ENCODE results near the gene GTF2IRD1. TPM values are rescaled to one million over a fixed set of nuclear protein-coding genes. Genes with fewer than 3 reads are reported as not detected.
A peak's percentile ranks its signal among the peaks of the same experiment; 100 is the strongest.
"Not testable (repeated sequence)": the region's sequence is repeated elsewhere in the genome, so short reads cannot be mapped to it uniquely, and the experiment has no call there.

The GTF2IRD1 gene
- total RNA-seq, 1 donor from 2014 or later: 0.67 TPM

DNA sequence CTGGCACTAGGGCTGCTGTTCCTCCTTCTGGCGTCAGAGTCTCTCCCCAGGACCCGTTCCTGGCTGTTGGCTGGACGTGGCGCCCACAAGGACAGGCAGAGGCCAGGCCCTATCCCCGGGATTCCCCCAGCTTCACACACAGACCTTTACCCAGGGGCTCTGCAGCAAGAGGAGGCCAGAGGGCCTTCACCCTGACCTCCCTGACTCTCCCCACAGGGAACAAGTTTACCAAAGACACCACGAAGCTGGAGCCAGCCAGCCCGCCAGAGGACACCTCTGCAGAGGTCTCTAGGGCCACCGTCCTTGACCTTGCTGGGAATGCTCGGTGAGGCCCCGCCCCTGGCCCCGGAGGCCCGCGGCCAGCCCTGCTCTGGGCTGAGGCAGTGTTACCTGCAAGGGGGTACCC lies 82.2 kb downstream of the GTF2IRD1 start:
- DNase-seq (no peak), ATAC-seq (ENCODE audit: low read depth) (no peak)
- Mint-ChIP-seq H3K4me3 (no peak overlapping the region), H3K27ac (no peak overlapping the region), H3K9me3 (no peaks in the 10 kb centered on the region), H3K36me3 (ENCODE audit: low read depth) (no peaks in the 10 kb centered on the region), H3K27me3 (no peaks in the 10 kb centered on the region), H3K4me1 (no peaks in the 10 kb centered on the region)
- intact Hi-C loops (cut with micrococcal nuclease): no loop called here
- ChIA-PET CTCF (no interaction called here), POLR2A (no interaction called here)
- TF ChIP-seq, protein P1, sequence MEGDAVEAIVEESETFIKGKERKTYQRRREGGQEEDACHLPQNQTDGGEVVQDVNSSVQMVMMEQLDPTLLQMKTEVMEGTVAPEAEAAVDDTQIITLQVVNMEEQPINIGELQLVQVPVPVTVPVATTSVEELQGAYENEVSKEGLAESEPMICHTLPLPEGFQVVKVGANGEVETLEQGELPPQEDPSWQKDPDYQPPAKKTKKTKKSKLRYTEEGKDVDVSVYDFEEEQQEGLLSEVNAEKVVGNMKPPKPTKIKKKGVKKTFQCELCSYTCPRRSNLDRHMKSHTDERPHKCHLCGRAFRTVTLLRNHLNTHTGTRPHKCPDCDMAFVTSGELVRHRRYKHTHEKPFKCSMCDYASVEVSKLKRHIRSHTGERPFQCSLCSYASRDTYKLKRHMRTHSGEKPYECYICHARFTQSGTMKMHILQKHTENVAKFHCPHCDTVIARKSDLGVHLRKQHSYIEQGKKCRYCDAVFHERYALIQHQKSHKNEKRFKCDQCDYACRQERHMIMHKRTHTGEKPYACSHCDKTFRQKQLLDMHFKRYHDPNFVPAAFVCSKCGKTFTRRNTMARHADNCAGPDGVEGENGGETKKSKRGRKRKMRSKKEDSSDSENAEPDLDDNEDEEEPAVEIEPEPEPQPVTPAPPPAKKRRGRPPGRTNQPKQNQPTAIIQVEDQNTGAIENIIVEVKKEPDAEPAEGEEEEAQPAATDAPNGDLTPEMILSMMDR (IDR thresholded peaks at IDR 0.05): no peak

DNA sequence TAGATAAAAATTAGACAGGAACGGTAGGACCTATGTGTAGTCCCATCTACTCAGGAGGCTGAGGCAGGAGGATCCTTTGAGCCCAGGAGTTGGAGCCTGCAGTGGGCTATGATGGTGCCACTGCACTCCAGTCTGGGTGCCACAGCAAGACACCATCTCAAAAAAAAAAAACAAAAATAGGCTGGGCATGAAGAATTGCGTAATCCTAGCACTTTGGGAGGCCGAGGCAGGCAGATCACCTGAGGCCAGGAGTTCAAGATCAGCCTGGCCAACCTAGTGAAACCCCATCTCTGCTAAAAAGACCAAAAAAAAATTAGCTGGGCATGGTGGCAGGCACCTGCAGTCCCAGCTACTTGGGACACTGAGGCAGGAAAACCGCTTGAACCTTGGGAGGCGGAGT lies 88.2 kb downstream of the GTF2IRD1 start:
- POLR2A ChIA-PET; H3K9me3 Mint-ChIP-seq; H3K27ac Mint-ChIP-seq; DNase-seq; H3K4me1 Mint-ChIP-seq; ATAC-seq (ENCODE audit: low read depth); intact Hi-C loops (cut with micrococcal nuclease); H3K36me3 Mint-ChIP-seq (ENCODE audit: low read depth); H3K4me3 Mint-ChIP-seq; H3K27me3 Mint-ChIP-seq; CTCF ChIA-PET: not testable (repeated sequence)

DNA sequence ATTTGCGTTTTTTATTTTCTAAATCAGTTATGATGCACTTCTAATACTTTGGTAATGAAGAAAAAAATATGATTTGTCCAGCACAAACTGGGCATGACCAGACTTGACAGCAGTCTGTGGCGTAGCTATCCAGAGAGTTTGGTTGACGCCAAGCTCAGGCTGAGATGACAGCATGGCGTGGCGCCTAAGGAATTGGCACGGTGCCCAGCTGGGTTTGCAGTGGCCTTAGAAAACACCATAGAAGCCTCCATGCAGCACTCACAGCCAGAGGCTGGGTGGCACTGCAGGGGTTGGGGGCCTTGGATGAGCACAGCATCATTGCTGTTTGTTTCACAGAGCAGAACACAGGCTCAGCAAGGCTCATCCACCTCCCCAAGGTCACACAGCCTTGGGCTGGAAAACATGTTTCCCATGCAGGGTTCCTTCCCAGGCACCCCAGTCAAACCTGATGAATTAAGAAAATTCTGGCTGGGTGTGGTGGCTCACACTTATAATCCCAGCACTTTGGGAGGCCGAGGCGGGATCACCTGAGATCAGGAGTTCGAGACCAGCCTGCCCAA lies 88.9 kb downstream of the GTF2IRD1 start:
- peaks cover 2% of the 10 kb centered on the region for H3K9me3 Mint-ChIP-seq
- TF ChIP-seq, protein P1 (IDR thresholded peaks at IDR 0.05): no peak
- no peaks in the 10 kb centered on the region for H3K4me1 Mint-ChIP-seq
- no peaks in the 10 kb centered on the region for H3K36me3 Mint-ChIP-seq (ENCODE audit: low read depth)
- no peak overlapping the region for H3K4me3 Mint-ChIP-seq
- intact Hi-C loops (cut with micrococcal nuclease): no loop called here
- DNase-seq (no peak), ATAC-seq (ENCODE audit: low read depth) (no peak)
- ChIA-PET CTCF (no interaction called here), POLR2A (no interaction called here)
- H3K27me3 Mint-ChIP-seq: no peaks in the 10 kb centered on the region
- no peak overlapping the region for H3K27ac Mint-ChIP-seq

DNA sequence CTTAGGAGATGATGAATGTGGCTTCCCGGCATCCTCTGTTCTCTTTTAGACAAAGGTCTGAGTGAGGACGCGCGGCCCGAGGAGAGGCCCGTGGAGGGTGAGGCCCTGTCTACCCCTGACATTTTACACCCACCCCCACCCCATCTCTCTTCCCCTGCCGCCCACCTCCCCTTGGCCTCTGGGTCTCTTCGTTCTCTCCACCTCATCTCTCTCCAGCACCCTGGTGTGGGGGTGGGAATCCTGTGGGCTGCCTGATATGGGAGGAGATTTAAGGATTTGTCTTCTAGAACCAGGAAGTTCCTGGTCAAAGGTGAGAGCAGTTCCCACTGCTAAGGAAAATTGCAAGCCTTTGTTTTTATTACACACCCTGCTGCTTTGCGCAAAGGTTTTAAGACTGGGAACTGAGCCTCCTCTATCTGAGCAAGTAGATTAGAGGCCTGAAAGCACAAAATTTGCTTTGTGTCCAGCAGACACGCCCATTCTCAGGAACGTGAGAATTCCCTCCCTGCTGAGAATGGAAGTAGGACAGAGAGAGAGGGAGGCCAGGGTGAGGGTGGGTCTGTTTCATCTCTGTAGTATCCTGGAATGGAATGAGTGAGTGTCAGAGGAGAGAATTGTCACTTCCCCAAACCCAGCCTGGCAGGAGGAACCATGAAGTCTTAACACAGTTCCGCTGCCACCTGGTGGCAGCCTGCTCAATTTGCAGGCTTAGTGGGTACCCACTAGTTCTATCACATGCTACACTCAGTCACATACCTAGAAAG lies 91.2 kb downstream of the GTF2IRD1 start:
- H3K27me3 Mint-ChIP-seq: no peaks in the 10 kb centered on the region
- no peaks in the 10 kb centered on the region for H3K4me1 Mint-ChIP-seq
- ATAC-seq (ENCODE audit: low read depth) (no peak), DNase-seq (no peak)
- CTCF ChIA-PET: no interaction called here
- peaks cover 2% of the 10 kb centered on the region for H3K9me3 Mint-ChIP-seq
- no peaks in the 10 kb centered on the region for H3K36me3 Mint-ChIP-seq (ENCODE audit: low read depth)
- intact Hi-C loops (cut with micrococcal nuclease): no loop called here
- no peak overlapping the region for H3K27ac Mint-ChIP-seq
- POLR2A ChIA-PET: interaction anchor here (0.6 kb wide), 1 partner anchor 81 kb away, joined by 3 read pairs; no protein-coding TSS in a partner anchor
- TF ChIP-seq, protein P1 (IDR thresholded peaks at IDR 0.05): no peak
- H3K4me3 Mint-ChIP-seq: no peak overlapping the region

DNA sequence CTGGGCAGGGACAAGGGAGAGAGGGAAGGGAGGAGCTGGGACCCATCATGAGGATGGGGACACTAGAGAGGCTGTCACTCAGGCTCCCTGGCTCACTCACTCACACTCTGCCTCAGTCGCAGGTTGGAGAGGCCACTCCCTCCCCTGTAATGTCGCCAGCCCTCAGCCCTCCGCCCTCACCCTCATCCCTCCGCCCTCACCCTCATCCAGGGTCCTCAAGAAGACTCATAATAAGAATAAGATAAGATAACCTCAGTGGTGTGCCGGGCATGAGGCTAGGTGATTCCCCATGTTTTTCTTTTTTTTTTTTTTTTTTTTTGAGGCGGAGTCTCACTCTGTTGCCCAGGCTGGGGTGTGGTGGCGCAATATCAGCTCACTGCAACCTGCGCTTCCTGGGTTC lies 92.2 kb downstream of the GTF2IRD1 start:
- ATAC-seq (ENCODE audit: low read depth) (no peak), DNase-seq (no peak)
- no peak overlapping the region for H3K4me3 Mint-ChIP-seq
- CTCF ChIA-PET: no interaction called here
- peaks cover 2% of the 10 kb centered on the region for H3K9me3 Mint-ChIP-seq
- POLR2A ChIA-PET: no interaction called here
- no peaks in the 10 kb centered on the region for H3K4me1 Mint-ChIP-seq
- no peak overlapping the region for H3K27ac Mint-ChIP-seq
- H3K27me3 Mint-ChIP-seq: no peaks in the 10 kb centered on the region
- TF ChIP-seq, protein P1 (IDR thresholded peaks at IDR 0.05): no peak
- no peaks in the 10 kb centered on the region for H3K36me3 Mint-ChIP-seq (ENCODE audit: low read depth)
- intact Hi-C loops (cut with micrococcal nuclease): no loop called here

DNA sequence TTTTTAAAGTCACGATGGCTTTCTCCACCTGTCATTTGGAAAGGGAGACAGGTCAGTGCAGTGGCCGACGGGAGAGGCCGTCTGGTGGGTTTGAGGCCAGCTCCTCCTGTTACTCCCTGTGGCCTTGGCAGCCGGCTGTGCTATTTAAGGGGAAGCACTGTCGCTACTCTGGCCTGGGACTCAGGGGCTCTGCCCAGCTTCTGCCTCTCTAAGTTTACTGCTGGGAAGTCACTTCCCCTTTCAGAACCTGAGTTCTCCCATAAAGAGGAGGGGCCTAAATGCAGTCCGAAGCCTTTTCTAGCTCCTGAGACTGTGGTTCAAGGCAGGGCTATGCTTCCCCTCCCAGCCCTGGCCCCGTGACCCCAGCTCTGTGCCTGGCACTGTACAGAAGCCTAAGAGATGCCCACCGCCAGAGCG lies 99.9 kb downstream of the GTF2IRD1 start:
- CTCF ChIA-PET; DNase-seq; H3K4me3 Mint-ChIP-seq; POLR2A ChIA-PET; H3K36me3 Mint-ChIP-seq (ENCODE audit: low read depth); H3K27ac Mint-ChIP-seq; intact Hi-C loops (cut with micrococcal nuclease); H3K9me3 Mint-ChIP-seq; H3K27me3 Mint-ChIP-seq; H3K4me1 Mint-ChIP-seq: not testable (repeated sequence)
- ATAC-seq (ENCODE audit: low read depth): peak; percentile 85
